NB4 (cell line): ENCODE results near the gene ANTXR1.

ENCODE experiments used
- CTCF ChIP-seq: IDR thresholded peaks from one replicate; pipeline ENCODE4 v1.5.1; 2012; ENCODE audit warnings: low read depth, low read length
- MAX ChIP-seq: IDR thresholded peaks from 2 replicates; pipeline ENCODE4 v1.6.1; 2011; ENCODE audit warnings: low read depth, low read length
- MYC ChIP-seq: IDR thresholded peaks from 2 replicates; pipeline ENCODE4 v1.6.1; 2011; ENCODE audit warnings: low read depth, low read length
- POLR2A ChIP-seq: IDR thresholded peaks from 2 replicates; pipeline ENCODE4 v1.6.1; 2011; ENCODE audit warnings: mild to moderate bottlenecking; ENCODE audit not compliant: insufficient read length; ENCODE audit errors: extremely low read depth

GRCh38 chr2:68980956-68981355 is 32.0 kb upstream of the ANTXR1 start:
- no peak for TF ChIP-seq POLR2A
- no peak for TF ChIP-seq CTCF
- no peak for TF ChIP-seq MAX
- TF ChIP-seq MYC: no peak
